DMS53 treated with DMSO at 0.1 percent for 48 hours (cell line): ENCODE results near the gene PDCD11.
"Not testable (repeated sequence)": the region's sequence is repeated elsewhere in the genome, so short reads cannot be mapped to it uniquely, and the experiment has no call there.

Experiments
- DNase-seq: peaks from one replicate; lab custom pipeline; 2025; ENCODE audit not compliant: unreplicated experiment; lab: John Stamatoyannopoulos, UW

PDCD11 gene

DNA sequence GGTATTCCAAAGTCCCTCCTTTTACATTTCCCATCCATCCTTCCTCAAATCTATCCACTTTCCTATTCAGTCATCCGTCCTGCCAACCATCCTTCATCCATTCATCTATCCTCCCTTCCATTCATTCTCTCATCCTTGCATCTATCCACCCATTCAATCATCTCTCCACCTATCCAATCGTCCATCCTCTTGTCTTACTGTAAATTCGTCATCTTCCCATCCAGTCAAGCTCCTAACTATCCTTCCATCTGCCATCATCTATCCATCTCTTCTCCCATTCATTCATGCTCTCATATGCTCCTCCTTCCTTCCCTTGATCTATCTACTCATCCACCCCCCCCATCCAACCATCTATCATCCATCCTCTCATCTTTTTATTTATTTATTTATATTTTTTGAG is 77.7 kb downstream of the PDCD11 start:
- DNase-seq, result no peak

DNA sequence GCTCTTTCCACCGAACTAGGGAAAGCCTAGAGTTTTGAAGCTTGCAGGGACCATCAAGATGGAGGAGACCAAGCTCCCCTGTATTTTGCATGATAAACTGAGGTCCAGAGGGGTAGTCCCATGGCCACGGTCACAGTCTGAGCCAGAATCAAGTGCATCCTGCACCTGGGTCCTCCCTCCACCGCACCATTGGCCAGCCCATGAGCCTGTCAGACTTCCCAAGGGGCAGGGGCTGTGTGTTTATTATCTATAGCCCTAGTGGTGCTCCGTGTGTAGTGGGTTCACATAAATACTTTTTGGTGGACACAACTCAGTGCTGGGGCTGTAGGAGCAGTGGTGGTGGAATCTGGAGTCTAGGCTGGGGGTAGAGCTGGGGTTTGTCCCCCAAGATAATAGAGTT is 79.0 kb downstream of the PDCD11 start:
- no peak for DNase-seq

DNA sequence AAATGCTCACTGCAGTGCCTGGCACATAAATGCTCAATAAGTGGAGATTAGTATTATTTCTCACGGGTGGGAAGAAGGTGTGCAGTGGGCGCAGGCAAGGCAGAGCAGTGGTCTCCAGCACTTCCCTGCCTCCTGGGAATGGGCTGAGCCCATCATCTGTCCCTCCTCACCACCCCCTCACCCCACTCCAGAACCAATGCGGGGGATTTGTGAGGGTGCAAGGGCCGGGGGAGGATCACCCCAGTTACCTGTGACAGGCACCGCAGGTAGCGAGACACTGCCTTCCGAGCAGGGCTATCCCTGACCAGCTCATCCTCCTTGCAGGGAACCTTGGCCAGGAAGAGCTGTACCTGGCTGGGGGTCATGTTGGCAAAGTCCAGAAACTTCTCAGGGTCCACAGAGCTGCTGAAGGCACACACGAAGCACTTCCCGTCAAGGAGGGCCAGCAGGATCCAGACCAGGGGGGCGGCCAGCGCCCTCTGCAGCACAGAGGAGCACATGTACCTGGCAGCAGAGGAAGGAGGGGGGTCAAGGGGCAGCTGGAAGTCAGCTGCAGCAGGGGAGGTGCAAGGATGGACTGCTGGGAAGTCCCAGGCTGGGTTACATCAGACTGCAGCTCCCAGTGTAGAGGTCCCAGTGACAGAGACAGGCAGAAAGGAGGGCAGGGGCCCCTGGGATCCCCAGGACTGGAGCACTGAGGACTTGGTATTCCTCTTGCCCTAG is 79.8 kb downstream of the PDCD11 start:
- DNase-seq, result no peak

DNA sequence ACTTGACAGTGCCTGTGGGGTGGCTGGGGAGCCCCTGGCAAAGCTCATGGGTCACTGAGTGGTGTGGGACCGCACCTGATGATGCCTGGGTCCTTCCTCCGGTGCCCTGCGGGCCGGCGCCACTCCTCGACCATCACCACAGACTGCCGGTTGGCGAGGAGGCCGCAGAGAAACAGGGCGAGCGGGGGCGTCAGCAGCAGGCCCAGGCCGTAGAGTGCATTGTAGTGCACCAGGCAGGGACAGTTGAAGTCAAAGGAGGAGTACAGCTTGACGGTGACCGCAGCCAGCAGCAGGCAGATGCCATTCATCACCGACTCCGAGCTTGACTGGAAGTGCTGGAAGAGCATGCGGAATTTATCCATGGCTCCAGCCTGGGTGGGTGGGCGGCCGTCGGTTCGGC is 82.2 kb downstream of the PDCD11 start:
- no peak for DNase-seq

DNA sequence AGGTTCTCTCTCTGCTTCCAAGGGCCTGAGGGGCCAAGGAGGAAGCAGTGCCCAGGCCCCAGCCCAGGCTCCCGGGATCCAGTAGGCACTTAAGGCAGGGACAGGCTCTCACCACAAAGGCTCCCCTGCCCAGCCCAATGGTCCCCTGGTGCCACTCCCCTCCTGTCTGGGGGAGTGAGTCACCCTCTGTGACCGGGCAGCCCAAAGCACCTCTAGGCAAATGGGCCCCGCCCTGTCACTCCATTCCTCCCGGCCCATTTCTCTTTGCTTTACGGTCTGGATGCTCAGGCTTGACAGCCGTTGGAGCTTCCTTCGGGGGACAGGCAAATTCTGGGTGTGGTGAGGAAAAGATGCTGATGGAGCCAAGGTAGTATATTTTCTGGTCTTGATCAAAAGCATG is 82.7 kb downstream of the PDCD11 start, which contains the start of gene CALHM3:
TSS of gene CALHM3 (minus strand) at position 106 of the 400 bp plus-strand sequence. CDS start 208 bp downstream, outside the sequence.
- no peak for DNase-seq

DNA sequence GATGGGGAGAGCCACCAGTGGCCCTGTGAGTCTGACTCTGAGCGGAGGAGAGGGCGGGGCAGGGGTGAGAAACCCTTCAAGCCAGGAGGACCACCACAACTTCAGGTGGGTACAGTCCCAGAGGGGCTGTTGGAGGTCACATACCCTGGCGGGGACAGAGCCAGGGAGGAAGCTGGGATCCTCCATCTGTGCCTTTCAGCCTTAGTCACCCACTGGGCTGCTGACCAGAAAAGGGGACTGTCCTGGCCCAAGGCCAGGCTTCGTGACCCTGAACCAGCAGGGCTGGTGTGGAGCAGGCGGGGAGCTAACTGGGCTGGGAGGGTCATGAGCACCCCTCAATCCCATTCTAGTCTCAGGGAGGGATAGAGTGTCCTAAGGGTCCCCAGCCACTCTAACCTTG is 84.1 kb downstream of the PDCD11 start:
- no peak for DNase-seq

DNA sequence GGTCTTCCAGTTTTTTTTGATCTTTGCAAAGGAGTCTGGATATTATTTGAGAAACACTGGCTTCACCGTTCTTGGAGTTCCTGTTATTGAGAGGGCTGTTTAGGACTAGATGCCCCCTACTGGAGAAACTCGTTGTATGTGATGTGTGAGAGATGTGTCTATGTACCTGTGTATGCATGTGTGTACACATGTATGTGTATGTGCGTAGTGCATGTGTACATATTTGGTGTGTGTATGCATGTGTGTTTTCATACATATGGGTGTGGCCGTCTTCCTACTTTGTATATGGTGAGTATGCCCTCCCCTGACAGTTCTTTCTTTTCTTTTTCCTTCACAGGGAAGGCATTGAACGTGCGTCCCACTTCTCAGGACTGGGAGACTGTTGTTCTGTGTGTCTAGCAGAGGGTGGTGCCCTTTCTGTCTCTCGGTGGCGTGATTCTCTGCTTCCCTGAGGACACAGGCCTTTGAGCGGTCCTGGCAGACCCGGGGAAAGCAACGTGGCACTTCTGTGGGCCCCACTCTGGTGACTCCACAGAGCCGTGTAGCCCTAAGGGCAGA is 85.6 kb downstream of the PDCD11 start:
- DNase-seq, result peak; percentile 58

DNA sequence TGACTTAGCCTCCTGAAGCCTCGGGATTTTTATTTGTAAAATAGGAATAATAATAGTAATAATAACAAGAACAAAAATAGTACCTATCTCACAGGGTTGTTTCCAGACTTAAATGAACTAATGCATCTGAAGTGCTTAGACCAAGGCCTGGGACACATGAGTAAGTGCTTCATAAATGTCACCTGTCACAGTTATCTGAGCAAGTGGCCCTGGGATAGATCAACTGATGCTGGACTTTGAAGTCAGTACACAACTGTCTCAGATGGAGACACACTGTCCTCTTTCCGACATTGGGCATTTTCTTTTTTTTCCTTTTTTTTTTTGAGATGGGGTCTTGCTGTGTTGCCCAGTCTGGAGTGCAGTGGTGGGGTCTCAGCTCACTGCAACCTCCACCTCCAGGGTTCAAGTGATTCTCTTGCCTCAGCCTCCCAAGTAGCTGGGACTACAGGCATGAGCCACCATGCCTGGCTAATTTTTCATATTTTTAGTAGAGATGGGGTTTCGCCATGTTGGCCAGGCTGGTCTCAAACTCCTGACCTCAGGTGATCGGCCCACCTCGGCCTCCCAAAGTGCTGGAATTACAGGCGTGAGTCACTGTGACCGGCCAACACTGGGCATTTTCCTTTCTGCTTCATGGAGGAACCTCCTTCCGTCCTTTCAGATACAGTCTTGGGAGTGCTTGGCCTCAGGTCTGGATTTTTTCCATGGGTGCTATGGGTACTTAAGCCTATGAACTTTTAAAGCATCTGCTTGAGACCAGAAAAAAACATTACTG is 90.4 kb downstream of the PDCD11 start:
- DNase-seq, result not testable (repeated sequence)

DNA sequence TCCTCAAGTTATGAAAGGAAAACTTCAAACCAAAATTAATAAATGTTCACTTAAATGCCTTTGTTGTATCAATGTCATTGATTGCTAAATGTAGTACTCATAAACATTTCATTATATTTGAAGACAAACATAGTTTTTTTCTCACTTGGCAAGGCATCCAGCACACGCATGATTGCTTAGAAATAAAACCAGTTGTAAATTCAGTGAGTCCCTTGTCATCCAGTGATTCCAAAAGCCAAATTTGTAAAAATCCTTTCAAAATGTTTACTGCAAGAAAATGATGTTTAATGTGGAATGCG is 90.9 kb downstream of the PDCD11 start:
- DNase-seq, result no peak

DNA sequence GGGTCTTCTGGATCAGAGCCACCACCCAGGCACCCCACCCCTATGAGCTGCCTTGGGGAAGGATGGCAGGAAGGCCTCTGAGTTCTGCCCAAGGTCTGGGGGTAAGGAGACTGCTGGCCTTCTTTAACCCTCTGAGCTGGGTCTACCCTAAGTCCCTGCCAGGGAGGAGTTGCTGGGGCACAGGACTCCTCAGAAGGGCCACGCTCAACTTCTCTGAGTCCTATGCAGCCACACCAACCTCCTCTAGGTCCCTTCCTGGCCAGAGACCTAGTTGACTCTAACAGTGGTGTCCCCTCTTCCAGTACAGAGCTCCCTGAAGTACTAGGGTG is 94.5 kb downstream of the PDCD11 start:
- DNase-seq, result no peak

DNA sequence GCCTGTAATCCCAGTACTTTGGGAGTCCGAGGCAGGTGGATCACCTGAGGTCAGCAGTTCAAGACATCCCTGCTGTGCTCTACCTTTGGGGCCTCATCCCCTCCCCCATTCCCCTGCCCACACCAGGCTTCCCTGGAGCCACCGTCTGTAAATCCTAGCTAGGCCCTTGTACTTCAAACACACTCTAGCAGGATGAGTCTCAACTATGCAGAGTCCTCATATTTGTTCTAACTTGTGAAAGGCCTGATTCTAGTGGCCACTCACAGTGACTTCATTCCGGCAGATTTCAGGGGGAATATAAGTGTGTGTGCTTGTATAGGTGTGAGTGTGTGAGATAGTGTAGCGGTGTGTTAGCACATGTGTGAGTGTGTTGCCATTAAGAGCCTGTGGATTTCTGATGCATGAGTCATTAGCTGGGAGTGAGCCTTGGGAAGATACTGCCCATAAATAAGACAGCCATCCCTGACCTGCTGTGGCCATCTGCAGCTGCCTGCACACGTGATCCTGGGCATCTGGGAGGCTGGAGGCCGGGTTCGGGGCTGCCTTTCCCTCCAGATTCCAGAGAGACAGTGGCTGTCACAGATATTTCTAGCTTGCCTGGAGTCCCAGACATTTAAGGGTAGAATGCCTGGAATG is 95.4 kb downstream of the PDCD11 start:
- DNase-seq, result peak; percentile 82

DNA sequence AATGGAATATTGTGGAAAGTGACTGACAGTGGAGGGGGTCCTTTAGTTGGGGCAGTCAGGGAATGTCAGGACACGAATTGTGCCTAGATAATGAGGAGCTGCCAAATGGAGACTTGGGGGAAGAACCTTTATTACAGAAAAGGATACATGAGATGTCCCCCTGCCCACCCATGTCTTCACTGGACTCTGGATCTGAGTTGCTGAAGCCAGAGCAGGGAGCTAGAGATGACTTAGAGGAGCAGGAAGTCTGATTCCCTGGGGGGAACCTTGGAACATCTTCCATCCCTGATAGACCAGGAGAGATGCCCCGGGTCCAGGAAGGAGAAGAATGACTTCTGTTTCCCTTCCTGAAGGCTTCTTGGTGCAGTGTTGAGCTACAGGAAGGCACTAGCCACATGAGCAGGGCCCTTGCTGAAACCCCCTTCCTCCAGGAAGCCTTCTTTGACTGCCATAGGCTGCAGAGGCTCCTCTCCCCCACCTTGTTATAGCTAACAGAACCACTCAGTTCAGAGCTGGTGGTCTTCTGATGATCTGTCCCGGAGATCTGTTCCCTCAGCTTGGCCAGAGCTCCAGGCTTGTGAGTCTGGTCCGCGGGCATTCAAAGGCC is 96.3 kb downstream of the PDCD11 start:
- no peak for DNase-seq

DNA sequence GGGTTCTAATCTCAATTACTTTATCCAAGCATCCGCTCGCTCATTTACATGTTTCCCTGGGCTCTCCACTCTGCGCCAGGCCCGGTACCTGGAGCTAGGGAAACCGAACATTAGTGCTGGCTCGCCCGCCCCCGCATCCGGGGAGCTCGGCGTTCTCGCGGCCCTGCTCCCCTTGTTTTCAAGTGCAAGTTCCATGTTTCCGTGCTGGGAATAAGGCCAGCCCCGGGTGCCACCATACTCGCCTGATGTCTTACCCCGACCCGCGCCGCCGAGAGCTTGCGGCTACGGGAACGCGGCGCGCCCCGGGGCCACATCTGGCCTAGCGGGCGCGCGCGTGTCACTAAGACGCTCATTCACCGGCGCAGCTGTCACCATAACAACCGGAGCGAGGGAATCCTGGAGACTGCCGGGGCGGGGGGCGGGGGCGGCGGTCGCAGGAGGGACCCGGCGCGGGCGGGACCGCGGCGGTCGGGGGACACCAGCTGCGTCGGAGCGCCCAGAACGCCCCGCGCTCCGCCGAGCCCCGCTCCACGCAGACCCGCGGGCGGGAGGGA is 97.0 kb downstream of the PDCD11 start, which contains the start of gene NEURL1:
TSS of gene NEURL1 (plus strand) at position 344 of the 554 bp plus-strand sequence. CDS start 683 bp downstream, outside the sequence.
- peak; percentile 45 for DNase-seq

DNA sequence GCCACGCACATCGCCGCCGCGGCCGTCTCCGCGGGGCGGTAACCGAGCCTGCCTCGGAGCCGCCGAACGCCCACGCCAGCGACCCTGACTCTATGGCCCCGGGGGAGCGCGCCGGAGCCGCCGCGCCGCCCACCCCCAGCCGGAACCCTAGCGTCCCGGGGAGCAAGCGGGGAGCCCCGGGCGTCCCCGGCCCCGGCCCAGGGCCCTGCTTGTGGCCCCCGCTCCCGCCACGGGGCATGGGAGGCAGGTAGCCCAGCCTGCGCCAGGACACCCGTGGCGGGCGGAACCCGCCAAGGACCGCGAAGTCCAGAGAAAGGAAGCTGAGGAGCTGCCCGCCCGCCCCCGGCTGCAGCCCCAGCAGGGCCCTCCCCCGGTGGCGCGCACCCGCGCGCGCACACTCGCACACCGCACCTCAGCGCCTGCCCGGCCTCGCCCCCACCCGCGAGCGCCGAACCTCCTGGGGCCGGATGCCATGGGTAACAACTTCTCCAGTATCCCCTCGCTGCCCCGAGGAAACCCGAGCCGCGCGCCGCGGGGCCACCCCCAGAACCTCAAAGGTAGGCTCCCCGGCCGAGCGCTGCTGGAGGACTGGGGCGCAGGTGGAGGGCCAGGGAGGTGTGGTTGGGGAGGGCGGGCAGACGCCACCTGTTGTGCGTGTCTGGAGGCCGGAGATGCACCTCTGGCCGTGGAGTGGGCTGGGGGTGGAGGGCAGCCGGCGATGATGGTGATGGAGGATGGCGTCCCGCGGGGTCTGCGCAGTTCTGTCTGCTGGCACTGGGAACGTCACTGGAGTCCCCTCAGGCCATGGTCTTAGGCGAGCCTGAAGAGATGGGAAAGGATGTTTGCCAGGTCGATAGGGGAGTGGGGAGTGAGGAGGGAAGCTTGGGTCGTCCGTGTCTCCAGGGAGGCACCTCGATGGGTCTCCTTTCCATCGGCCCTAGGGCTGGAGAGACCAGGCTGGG is 97.8 kb downstream of the PDCD11 start:
- no peak for DNase-seq

DNA sequence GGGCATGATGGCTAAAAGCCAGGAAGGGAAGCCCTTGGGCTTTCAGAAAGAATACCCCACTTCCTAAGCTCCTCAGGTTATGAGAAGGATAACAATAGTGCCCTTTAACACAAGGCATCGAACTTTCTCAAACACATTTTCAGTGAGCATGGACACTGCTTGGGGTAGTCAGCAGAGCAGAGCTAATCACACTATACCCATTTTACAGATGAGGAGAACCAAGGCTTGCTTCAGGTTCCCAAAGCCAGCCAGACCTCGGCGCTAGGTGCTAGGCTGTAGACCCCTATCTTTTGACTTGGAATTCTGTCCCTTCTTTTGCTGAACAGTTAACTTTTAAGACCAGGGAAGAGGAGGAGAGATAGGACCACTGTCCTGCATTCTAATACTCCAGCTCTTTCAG is 98.9 kb downstream of the PDCD11 start:
- no peak for DNase-seq
